NK-92 (cell line): ENCODE results near the gene ARHGEF12.
"Not testable (repeated sequence)": the region's sequence is repeated elsewhere in the genome, so short reads cannot be mapped to it uniquely, and the experiment has no call there.

Experiments
- DNase-seq: peaks from one replicate; lab custom pipeline; 2025; ENCODE audit not compliant: unreplicated experiment; lab: John Stamatoyannopoulos, UW

The ARHGEF12 gene

GRCh38 chr11:120482149-120482548 lies 145.9 kb downstream of the ARHGEF12 start:
- no peak for DNase-seq

- no peak for DNase-seq
Observed at GRCh38 chr11:120484722-120485121, 148.5 kb downstream of the ARHGEF12 start.

- DNase-seq, result no peak
Observed at GRCh38 chr11:120486138-120486537, 149.9 kb downstream of the ARHGEF12 start.

GRCh38 chr11:120489799-120490198 lies 153.6 kb downstream of the ARHGEF12 start:
- no peak for DNase-seq

- DNase-seq, result no peak
Observed at GRCh38 chr11:120492486-120492885, 156.3 kb downstream of the ARHGEF12 start.

- DNase-seq, result no peak
Observed at GRCh38 chr11:120494595-120494994, 158.4 kb downstream of the ARHGEF12 start.

GRCh38 chr11:120499088-120499487 lies 162.9 kb downstream of the ARHGEF12 start:
- no peak for DNase-seq

- DNase-seq, result no peak
Observed at GRCh38 chr11:120499859-120500258, 163.6 kb downstream of the ARHGEF12 start.

- no peak for DNase-seq
Observed at GRCh38 chr11:120500414-120501071, 164.3 kb downstream of the ARHGEF12 start.

- DNase-seq, result no peak
Observed at GRCh38 chr11:120501440-120501839, 165.2 kb downstream of the ARHGEF12 start.

GRCh38 chr11:120501976-120502755 lies 166.0 kb downstream of the ARHGEF12 start:
- DNase-seq, result no peak

- DNase-seq, result not testable (repeated sequence)
Observed at GRCh38 chr11:120503529-120503928, 167.3 kb downstream of the ARHGEF12 start.

- DNase-seq, result no peak
Observed at GRCh38 chr11:120505801-120506425, 169.7 kb downstream of the ARHGEF12 start.

GRCh38 chr11:120509346-120510053 lies 173.3 kb downstream of the ARHGEF12 start:
- no peak for DNase-seq

GRCh38 chr11:120510406-120511115 lies 174.3 kb downstream of the ARHGEF12 start:
- DNase-seq, result no peak

GRCh38 chr11:120511116-120511819 lies 175.1 kb downstream of the ARHGEF12 start, which contains the start of gene GRIK4:
Gene GRIK4, plus strand, starts transcription at chr11:120511748. Its CDS starts 148,571 bp downstream, at chr11:120660319.
- no peak for DNase-seq

GRCh38 chr11:120511820-120512738 lies 175.9 kb downstream of the ARHGEF12 start:
- no peak for DNase-seq

GRCh38 chr11:120512739-120513435 lies 176.7 kb downstream of the ARHGEF12 start:
- no peak for DNase-seq
